ENCODE results near the gene LZTFL1. TPM values are rescaled to one million over a fixed set of nuclear protein-coding genes. Genes with fewer than 3 reads are reported as not detected.

The LZTFL1 gene
- total RNA-seq, 2 donors from 2014 or later, result 4.9 to 8.8 TPM

- Mint-ChIP-seq H3K27me3 (ENCODE audit: low read depth) (peaks cover 44% of the 10 kb centered on the region), H3K36me3 (ENCODE audit: insufficient read depth in 2 of 2) (no peaks in the 10 kb centered on the region), H3K9me3 (no peaks in the 10 kb centered on the region), H3K4me3 (no peak overlapping the region), H3K27ac (no peak overlapping the region), H3K4me1 (ENCODE audit: low read depth) (peaks cover 12% of the 10 kb centered on the region)
- DNase-seq (no peak), ATAC-seq (replicated peaks in 1 of 2) (no peak)
These were observed 68.0 kb downstream of the LZTFL1 start for GRCh38 chr3:45773714-45774449.

Other genes with a start within 250 kb of the LZTFL1 start
- gene LIMD1, start 247.4 kb downstream of the LZTFL1 start, total RNA-seq, result 10 to 100 TPM; 32.3 to 33.7 TPM
- 10 to 100 TPM; 77.1 to 78.4 TPM for gene SACM1L, start 152.7 kb downstream of the LZTFL1 start, total RNA-seq
- not detected for gene SLC6A20, start 45.6 kb downstream of the LZTFL1 start, total RNA-seq
- gene CCR9, start 44.4 kb upstream of the LZTFL1 start, total RNA-seq, result under 1 TPM in 1 of 2 donors, not detected in 1; 0.14 TPM
- 10 to 100 TPM in 1 of 2 donors, 1 to 10 TPM in 1; 2.0 to 13.1 TPM for gene CXCR6, start 101.3 kb upstream of the LZTFL1 start, total RNA-seq
- gene FYCO1, start 153.7 kb upstream of the LZTFL1 start, total RNA-seq, result 10 to 100 TPM; 17.6 to 25.1 TPM
- not detected for gene XCR1, start 185.4 kb upstream of the LZTFL1 start, total RNA-seq

All from activated T-cell treated with anti-CD3 and anti-CD28 coated beads, Interleukin-2, amount 50 U/mL, for 72 hours (primary cell).